ENCODE results near the gene CLEC9A. TPM values are rescaled to one million over a fixed set of nuclear protein-coding genes. Genes with fewer than 3 reads are reported as not detected.

The CLEC9A gene
- total and polyA plus RNA-seq, 2 donors (not counting 3 experiments of a cell fraction or from before 2014, with no cell fraction given): not detected

GRCh38 chr12:10086387-10086786 lies 55.9 kb downstream of the CLEC9A start:
- no peak for TF ChIP-seq CTCF (IDR thresholded peaks at IDR 0.05; ENCODE audit: extremely low read depth in 1 of 2, insufficient read depth in 1 of 2, low read depth in 1 of 2, low read length in 2 of 2)
- TF ChIP-seq EZH2 (IDR thresholded peaks at IDR 0.05; ENCODE audit: borderline replicate concordance, low read depth, low read length, severe bottlenecking): no peak
- no peak for TF ChIP-seq MAX (IDR thresholded peaks at IDR 0.05; ENCODE audit: insufficient read depth, insufficient read length)
- no peak for TF ChIP-seq GATA2 (IDR thresholded peaks at IDR 0.05; ENCODE audit: insufficient read depth, insufficient read length, low read depth, low read length)
- no peak for TF ChIP-seq JUN (IDR thresholded peaks at IDR 0.05; ENCODE audit: borderline replicate concordance, insufficient read depth, insufficient read length, low read depth)
- no peak for TF ChIP-seq MYC (IDR thresholded peaks at IDR 0.05; ENCODE audit: low read depth, low read length)
- TF ChIP-seq FOS (IDR thresholded peaks at IDR 0.05; ENCODE audit: borderline replicate concordance, insufficient read depth, low read length): no peak
- no peak for TF ChIP-seq POLR2A (IDR thresholded peaks at IDR 0.05; ENCODE audit: low read depth, low read length)
- TF ChIP-seq POLR2AphosphoS5 (IDR thresholded peaks at IDR 0.05; ENCODE audit: insufficient read depth, low read depth, low read length): no peak
- Histone ChIP-seq H2AFZ (ENCODE audit: low read depth, low read length) (no peak overlapping the region), H3K4me2 (ENCODE audit: insufficient read depth, low read length) (no peak overlapping the region), H3K9me1 (replicated peaks; ENCODE audit: control insufficient read depth, extremely low read depth, insufficient read depth, low read length) (no peaks in the 10 kb centered on the region), H3K9ac (replicated peaks; ENCODE audit: extremely low read depth, insufficient read depth, low read length) (no peak overlapping the region), H4K20me1 (replicated peaks; ENCODE audit: control insufficient read depth, extremely low read depth, insufficient read depth, low read length) (no peaks in the 10 kb centered on the region), H3K4me3 (replicated peaks in 1 of 3; ENCODE audit: insufficient read depth in 1 of 3, low read depth in 1 of 3, low read length in 3 of 3) (no peak overlapping the region), H3K9me3 (replicated peaks; ENCODE audit: control insufficient read depth, insufficient read depth, low read length) (no peaks in the 10 kb centered on the region), H3K79me2 (ENCODE audit: control insufficient read depth, insufficient read depth, low read length) (peaks cover 14% of the 10 kb centered on the region), H3K27me3 (ENCODE audit: control insufficient read depth in 2 of 2, insufficient read depth in 2 of 2, low read length in 2 of 2) (no peaks in the 10 kb centered on the region), H3K36me3 (ENCODE audit: control insufficient read depth in 2 of 2, extremely low read depth in 1 of 2, insufficient read depth in 2 of 2, low read length in 2 of 2) (no peaks in the 10 kb centered on the region), H3K4me1 (ENCODE audit: control insufficient read depth, extremely low read depth, insufficient read depth, low read length) (no peaks in the 10 kb centered on the region), H3K27ac (ENCODE audit: insufficient read depth, low read depth, low read length) (no peak overlapping the region)
- BruUV-seq (replicated peaks): no TSS peak
- DNase-seq (ENCODE audit: low read depth, low spot score) (no peak), FAIRE-seq (no peak)
- POLR2A ChIA-PET: no interaction called here
- CTCF ChIA-PET: no interaction called here
- dilution Hi-C loops (cut with MboI; ENCODE audit: extremely low pct_ligation_motif_present, low sequenced_read_pairs): no loop called here
- intact Hi-C loops (cut with micrococcal nuclease): no loop called here

Data from endothelial cell of umbilical vein (primary cell).